HG02798 (cell line): ENCODE data around the gene OR52B2.

Experiments used
- ATAC-seq: cut with Tn5 transposase; IDR thresholded peaks from one replicate; pipeline ENCODE4 v1.9.1; 2021; ENCODE audit warnings: mild to moderate bottlenecking; ENCODE audit not compliant: unreplicated experiment, poor library complexity

The OR52B2 gene

DNA sequence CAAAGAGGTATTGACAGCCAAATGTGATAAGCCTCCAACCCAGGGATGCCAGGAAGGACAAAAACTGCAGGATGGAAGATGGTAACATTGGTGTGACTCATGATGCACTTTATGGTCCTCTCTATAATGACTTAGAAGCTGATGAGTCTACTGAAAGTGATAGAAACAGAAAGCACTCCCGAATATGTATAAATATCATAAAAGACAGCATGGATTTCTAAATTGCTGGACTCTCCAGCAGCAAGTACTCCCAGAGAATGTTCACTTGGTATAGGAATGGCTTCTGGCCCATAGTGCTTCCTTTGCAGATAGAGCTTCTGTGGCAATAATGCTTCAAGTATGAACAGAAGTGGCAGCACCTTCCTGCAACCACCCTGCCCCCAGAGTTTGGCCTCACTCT lies at the start of gene OR52B2:
Gene OR52B2 (minus strand): TSS at position 101 of the 400 bp plus-strand sequence. CDS start 0 bp downstream, at position 101.
- no peak for ATAC-seq

DNA sequence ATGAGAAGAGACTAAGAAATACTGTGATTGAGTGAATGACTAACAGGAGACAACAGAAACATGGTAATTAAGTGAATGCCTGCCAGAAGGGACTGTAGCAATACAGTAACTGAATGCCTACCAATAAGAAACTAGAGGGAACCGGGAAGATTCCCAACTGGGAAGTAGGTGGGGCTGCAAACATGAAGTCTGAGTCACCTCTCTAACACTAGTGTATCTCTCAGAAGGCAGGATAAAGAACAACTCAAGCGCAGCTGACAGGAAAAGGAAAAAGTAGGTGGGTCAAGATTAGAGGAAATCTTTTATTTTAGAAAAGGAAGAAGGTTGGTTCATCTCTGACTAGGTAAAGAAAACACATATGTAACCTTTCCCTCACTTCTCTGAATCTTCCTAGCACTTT lies 49.2 kb upstream of the OR52B2 start:
- no peak for ATAC-seq

DNA sequence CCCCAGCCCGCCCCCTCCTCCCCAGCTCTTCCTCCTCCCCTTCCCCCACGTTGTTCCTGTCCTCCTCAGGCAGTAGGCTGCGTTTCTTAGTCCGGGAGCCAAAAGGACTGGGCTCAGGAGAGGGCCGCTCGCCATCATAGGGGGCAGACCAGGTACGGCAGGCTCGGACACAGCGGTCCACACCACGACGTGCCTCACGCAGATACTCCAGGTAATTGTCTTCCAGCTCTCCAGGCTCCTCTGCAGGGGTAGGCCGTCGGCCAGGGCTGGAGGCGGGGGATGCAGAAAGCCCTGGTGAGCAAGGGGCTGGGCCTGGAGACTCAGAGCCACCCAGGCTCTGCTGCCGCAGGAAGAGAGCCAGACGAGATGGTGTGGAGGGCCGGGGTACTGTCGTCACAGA lies 47.6 kb upstream of the OR52B2 start:
- ATAC-seq = no peak

DNA sequence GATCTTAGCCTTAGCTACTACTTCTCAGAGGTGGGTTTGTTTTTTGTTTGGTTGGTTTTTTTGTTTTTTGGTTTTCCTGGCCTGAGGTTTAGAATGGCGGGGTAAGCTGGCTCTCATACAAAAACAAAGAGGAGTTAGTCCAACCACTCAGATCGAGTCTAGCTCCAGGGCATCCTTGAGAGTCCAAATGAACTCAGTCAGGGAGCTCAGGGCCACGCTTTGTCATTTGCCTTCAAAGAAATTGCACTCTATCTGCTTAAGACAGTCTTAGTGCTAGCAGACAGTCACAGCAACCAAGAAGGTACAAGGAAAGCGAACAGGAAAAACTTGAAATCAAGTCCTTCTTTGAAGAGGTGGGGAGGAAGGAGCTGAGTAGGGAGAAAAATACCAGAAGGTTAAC lies 46.4 kb upstream of the OR52B2 start:
- ATAC-seq = no peak

DNA sequence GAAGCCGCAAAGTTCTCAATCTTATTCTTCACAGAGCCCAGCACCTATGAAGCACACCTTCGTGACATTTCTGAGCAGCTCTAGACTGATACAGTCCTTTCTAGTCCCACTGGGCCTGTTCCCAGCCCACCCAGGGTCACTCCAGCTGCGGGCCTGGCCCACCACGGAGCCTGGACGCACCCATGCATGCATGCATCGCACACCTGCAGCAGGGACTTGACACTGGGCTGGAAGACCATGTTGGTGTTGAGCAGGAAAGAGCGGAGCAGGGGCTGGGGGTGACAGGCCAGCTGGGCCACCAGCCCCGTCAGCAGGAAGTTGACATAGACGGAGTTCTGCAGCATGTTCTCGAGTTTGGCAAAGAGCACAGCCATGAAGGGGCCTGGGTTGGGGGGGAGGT lies 44.4 kb upstream of the OR52B2 start:
- ATAC-seq = no peak

DNA sequence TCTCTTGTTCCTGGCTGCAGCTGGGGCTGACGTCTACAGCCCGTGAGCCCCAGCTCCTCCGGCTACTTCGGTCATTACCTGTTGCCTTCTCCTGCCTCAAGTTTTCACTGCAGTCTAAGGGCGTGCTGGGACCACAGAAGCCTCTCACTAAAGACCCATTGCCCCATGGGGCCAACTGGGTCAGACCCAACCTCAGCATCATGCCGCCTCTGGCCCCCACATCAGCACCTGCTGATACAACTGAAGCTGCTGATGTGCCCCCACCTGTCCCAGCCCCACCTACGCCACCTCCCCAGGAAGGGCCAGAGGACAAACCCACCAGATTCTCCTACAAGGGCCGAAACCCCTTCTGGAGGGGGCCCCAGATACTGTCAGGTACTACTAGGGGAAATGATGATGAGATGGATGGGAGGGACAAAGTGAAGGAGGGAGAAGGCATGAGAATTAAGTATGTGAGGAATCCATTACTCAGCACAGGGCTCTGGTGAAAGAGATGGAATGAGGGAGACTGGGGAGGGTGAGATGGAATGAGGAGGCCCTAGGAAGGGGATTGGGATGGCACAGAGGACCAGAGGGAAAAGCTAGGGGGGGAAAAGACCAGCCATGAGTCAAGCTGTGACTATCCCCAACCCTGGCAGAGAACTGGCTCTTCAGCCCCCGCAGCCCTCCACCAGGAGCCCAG lies 40.3 kb upstream of the OR52B2 start:
- no peak for ATAC-seq

DNA sequence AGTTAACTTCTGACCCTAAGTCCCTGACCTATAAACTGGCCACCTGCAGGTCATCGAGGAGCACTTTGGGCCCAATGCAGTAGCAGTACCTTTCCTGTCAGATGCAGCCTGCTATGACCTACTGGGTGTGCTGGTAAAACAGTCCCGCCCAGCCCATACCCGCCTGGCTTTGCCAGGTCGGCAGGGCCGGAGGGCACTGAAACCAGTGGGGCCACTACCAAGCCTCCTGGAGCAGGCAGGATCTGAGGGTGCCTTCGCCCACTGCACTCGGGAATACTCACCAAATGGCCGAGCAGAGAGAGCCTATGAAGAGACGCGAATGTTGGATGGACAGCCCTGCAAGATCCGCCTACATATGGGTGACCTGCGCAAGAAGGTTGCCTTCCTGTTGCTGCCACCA lies 39.7 kb upstream of the OR52B2 start:
- ATAC-seq = no peak

DNA sequence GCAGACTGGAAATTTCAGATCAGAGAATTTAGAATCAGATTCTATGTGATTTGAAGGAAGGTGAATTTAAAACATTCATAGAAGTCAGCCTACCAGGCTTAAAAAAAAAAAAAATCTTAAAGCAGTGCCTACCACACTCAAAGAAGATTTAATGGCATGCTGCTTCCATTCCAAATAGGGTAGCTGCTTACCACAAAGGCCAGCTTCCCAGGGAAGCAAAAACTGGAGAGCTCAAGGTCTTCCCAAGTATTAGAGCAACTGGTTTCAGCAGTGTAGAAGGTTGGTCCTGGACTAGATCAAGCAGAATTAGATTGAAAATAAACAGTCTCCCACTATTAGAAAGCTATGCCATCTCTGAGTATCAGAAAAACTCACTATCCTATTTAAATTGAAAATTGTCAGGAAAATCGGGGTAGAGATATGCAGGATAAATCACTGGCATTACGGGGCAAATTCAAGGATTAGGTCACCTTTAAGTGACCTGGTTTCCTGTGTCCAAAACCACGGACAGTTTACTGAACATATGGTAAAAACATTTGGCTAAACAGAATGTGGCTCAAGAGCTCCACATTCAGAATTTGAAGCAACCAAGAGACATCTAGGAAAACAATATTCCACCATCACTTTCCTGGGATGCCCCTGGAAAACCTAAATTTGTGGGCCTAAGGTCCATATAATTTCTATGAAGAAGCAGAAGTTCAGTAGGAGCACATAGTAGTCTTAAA lies 36.5 kb upstream of the OR52B2 start:
- no peak for ATAC-seq

DNA sequence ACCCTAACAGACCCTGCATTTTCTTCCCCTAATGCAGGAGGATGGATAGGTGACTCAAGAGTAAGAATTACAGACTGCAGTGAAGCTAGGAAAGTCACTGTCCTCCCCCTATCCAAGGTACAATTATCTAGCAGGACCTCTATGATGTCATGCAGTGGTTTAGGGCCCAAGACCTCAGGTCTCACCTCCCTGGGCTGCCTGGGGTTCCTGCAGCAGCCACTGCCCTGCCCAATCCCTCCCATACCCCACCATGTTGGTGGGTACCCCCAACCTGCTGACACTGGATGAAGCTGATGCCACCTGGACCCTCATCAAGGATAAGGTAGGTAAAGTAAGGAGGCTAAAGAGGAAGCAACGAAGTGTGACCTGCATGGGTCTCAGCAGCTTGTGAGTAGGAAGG lies 35.2 kb upstream of the OR52B2 start, which contains the start of gene C11orf42:
Gene C11orf42 (plus strand): TSS at position 192 of the 400 bp plus-strand sequence. CDS start 59 bp downstream, at position 251.
- ATAC-seq = no peak

DNA sequence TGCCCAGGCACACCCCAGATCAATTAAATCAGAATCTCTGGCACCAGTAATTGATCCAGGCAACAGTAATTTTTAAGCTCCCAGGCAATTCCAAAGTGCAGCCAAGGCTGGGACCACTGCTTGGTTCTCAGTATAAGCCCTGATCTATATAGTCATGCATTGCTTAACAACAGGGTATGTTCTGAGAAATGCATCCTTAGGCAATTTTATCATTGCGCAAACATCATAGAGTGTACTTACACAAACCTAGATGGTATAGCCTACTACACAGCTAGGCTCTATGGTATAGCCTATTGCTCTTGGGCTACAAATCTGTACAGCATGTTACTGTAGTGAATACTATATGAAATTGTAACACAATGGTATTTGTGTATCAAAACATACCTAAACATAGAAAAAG lies 34.6 kb upstream of the OR52B2 start:
- no peak for ATAC-seq

DNA sequence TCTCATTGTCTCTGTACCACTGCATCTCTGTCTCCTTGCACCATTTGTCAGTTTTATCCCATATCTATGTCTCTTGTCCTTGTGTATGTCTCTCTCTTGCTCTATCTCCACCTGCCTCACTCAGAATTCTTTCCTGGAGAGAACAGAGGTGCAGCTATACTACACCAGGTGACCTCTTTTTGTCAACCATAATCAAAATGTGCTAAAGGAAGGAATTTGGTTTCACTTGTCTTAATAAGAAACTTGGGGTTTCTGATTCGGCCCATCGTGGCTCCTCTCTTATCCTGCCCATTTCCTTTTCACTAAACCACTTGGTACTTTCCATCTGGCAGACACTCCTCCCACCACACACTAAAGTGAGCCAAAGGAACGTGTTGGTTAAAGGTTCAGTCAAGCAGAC lies 33.2 kb upstream of the OR52B2 start:
- ATAC-seq = peak; percentile 75

DNA sequence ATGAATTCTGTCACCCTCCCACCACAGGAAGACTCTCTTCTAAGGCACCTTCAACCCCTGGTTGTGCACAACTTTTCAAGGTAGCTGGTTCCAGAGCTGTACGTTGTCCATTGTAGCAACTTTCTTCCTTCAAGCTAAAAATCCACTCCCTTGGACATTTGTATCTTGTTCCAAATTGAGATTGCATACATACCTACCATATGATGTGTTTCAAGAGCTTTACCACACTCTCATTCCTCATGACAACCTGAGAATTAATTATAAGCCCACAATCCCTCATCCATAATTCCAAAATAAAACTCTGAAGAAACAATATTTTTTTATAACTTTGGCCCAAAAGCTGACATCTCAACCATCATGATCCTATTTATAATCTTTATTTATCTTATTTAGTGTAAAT lies 31.9 kb upstream of the OR52B2 start:
- no peak for ATAC-seq

DNA sequence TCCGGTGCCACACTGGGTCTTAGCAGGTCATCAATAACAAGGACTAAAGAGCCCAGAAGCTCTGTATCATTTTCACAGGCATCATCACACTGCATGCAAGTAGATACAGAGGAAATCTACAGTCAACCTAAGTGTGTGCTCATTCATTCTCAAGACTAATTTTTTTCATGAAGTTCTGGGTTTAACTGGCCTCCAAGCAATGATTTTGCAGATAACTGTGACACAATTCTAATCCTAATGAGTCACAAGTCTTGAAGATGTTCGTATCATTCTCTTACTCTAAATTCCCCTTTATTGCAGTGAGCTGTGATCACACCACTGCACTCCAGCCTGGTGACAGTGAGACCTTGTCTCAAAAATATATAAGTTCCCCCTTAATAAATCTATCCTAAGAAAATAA lies 31.4 kb upstream of the OR52B2 start:
- ATAC-seq = no peak

DNA sequence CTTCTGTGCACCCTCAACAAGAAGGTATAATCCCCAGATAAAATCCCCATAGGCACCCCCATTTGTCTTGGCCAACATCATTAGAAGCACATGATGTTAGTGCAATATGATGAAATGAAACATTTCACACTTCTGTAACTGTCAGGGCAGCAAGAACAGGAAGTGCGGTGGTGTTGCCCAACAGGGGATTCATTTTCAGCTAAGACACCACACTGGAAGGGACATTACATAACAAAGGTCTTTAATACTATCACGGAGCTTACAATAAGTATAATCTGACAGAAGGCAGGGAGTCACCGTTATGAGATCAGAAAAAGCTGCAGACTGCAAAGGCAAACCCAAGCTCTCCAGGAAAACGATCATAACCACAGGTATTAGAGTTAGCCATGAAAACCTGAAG lies 30.8 kb upstream of the OR52B2 start:
- no peak for ATAC-seq

DNA sequence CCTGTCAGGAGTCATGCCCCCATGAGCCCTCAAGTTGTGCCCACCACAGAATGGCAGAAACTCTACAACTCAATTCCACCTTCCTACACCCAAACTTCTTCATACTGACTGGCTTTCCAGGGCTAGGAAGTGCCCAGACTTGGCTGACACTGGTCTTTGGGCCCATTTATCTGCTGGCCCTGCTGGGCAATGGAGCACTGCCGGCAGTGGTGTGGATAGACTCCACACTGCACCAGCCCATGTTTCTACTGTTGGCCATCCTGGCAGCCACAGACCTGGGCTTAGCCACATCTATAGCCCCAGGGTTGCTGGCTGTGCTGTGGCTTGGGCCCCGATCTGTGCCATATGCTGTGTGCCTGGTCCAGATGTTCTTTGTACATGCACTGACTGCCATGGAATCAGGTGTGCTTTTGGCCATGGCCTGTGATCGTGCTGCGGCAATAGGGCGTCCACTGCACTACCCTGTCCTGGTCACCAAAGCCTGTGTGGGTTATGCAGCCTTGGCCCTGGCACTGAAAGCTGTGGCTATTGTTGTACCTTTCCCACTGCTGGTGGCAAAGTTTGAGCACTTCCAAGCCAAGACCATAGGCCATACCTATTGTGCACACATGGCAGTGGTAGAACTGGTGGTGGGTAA lies 29.2 kb upstream of the OR52B2 start, which contains the start of gene OR52W1:
Gene OR52W1 (plus strand): TSS at position 51 of the 637 bp plus-strand sequence. CDS start 0 bp downstream, at position 51.
- no peak for ATAC-seq

DNA sequence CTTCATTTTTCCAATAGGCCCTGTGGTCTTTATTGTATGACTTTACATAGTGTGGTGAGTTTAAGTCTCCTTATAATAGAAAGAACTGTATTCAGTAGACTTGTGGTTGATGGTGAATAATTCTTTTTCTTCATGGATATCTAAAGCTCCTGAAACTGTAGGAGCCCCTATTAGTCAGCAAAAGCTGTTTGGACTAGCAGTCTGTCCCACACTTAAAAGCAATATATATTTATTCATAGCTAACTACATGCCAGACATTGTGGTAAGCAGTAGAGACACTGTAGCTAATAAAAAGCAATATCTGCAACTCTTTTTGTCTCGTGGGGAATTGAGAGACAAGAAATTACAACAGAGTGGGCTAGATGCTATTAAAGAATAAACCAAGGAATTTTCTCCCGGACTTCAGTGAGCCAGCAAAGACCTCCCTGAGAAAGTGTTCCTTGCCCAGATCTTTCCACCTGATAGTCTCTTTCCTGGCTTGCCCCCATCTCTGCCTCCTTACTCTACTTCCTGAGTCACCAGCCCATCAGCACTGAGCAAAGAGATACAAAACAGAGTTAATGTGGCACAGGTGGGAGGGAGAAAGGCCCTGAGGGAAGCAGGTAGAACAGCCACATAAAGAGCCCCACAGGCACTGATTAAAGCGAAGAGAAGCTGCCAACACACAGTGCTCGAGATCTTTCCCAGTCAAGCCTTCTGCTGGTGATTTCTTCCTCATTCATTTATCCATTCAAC lies 27.5 kb upstream of the OR52B2 start:
- no peak for ATAC-seq

DNA sequence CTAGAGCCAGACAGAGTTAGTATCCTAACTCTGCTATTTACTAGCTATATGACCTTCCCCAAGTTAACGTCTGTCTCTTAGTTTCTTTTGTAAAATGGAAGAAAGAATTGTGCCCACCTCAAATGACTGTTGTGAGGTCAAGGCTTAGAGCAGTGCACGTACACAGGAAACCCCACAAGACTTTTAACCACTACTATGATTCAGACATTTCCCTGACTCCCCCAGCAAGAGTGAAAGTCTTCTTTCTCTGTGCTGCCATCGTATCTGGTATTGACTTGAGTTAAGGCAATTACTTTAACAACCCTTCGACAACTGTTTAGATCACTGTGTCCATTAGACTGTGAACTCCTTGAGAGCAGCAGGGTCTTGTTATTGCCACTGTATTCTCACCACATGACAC lies 26.3 kb upstream of the OR52B2 start:
- no peak for ATAC-seq

DNA sequence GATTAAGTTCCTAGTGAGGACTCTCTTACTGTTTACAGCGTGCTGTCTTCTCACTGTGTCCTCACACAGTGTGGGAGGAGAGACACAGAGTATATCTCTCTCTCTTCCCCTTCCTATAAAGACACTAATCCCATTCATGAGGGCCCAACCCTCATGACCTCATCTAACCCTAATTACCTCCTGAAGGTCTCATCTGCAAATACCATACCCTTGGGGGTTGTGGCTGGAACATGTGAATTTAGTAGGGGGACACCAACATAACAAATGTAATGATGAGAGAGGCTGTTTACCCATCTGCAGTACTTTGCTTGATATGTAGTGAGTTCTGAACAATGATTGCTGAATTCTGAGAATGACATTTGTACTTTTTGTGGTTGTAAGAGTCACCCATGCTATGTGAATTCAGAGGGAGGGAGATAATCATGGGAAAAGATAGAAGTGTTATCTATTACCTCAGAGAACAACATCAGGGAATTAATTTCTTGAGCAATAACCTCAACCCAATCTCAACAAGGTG lies 24.0 kb upstream of the OR52B2 start:
- ATAC-seq = no peak

DNA sequence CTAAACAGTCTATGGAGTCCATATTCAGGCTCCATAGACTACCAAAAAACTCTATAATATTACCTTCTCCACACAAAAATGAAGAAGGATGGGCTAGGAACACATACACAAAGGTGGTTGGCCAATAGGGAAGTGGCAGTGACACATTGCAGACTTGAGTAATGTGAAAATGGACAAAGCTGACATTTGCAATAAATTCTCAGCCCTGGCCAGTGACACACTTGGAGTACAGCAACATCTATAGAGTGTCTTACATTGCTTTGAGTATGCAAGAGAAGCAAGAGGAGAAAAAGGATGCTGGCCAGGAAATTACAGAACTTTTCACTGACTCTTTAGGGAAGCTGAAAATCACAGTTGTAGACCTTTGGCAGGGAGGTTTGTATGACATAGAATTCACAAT lies 21.6 kb upstream of the OR52B2 start:
- ATAC-seq = no peak

DNA sequence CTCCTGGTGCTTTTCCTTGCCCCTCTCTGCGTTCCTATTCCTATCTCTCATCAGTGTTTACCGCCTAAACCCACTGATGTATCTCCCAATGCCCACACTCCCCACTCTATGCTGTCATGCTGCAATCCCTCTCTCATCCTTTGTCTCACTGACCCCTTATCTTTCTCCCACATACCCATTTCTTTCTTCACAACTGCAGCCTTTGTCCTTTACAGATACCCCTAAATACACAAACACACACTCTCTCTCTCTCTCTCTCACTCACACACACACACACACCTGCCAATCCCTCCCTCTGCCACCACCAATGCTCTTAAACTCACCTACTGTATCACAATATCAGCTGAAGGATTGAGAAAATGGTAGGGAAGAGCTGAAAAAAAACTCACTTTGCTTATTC lies 5.3 kb upstream of the OR52B2 start:
- no peak for ATAC-seq
